Jurkat, Clone E6-1 (cell line): ENCODE results near the gene FAM177A1.
"Not testable (repeated sequence)": the region's sequence is repeated elsewhere in the genome, so short reads cannot be mapped to it uniquely, and the experiment has no call there.

Experiments
- DNase-seq: peaks from one replicate; pipeline ENCODE4 v3.0.0-alpha.2; 2011; ENCODE audit warnings: low read depth, low spot score
- H3K4me3 ChIP-seq: 2 replicates; pipeline ENCODE4 v1.5.1; 2011; ENCODE audit warnings: mild to moderate bottlenecking, low read length, control low read depth, moderate library complexity

FAM177A1 gene

GRCh38 chr14:35051796-35052195 lies 5.7 kb downstream of the FAM177A1 start:
- no peak overlapping the region for H3K4me3 ChIP-seq
- no peak for DNase-seq

- no peak for DNase-seq
Measured at GRCh38 chr14:35052637-35053036, 6.6 kb downstream of the FAM177A1 start.

GRCh38 chr14:35061113-35061791 lies 15.2 kb downstream of the FAM177A1 start:
- DNase-seq: not testable (repeated sequence)

More at GRCh38 chr14:35052637-35053036, 6.6 kb downstream of the FAM177A1 start:
- no peak overlapping the region for H3K4me3 ChIP-seq

GRCh38 chr14:35065731-35066130 lies 19.7 kb downstream of the FAM177A1 start:
- DNase-seq: not testable (repeated sequence)

More at GRCh38 chr14:35061113-35061791, 15.2 kb downstream of the FAM177A1 start:
- H3K4me3 ChIP-seq: not testable (repeated sequence)

GRCh38 chr14:35068238-35069012 lies 22.4 kb downstream of the FAM177A1 start:
- no peak overlapping the region for H3K4me3 ChIP-seq
- DNase-seq: no peak

More at GRCh38 chr14:35065731-35066130, 19.7 kb downstream of the FAM177A1 start:
- H3K4me3 ChIP-seq: not testable (repeated sequence)

- DNase-seq: no peak
- no peak overlapping the region for H3K4me3 ChIP-seq
Measured at GRCh38 chr14:35072226-35072625, 26.2 kb downstream of the FAM177A1 start.

GRCh38 chr14:35073486-35073885 lies 27.4 kb downstream of the FAM177A1 start:
- H3K4me3 ChIP-seq: no peak overlapping the region
- DNase-seq: no peak

GRCh38 chr14:35078082-35078481 lies 32.0 kb downstream of the FAM177A1 start:
- no peak overlapping the region for H3K4me3 ChIP-seq

GRCh38 chr14:35079742-35080141 lies 33.7 kb downstream of the FAM177A1 start:
- no peak overlapping the region for H3K4me3 ChIP-seq
- no peak for DNase-seq

More at GRCh38 chr14:35078082-35078481, 32.0 kb downstream of the FAM177A1 start:
- DNase-seq: no peak

- H3K4me3 ChIP-seq: no peak overlapping the region
- DNase-seq: no peak
Measured at GRCh38 chr14:35083530-35084150, 37.6 kb downstream of the FAM177A1 start.

GRCh38 chr14:35085441-35085840 lies 39.4 kb downstream of the FAM177A1 start:
- DNase-seq: no peak
- no peak overlapping the region for H3K4me3 ChIP-seq

- no peak for DNase-seq
- no peak overlapping the region for H3K4me3 ChIP-seq
Measured at GRCh38 chr14:35088514-35088913, 42.4 kb downstream of the FAM177A1 start.

- not testable (repeated sequence) for DNase-seq, H3K4me3 ChIP-seq
Measured at GRCh38 chr14:35094645-35095044, 48.6 kb downstream of the FAM177A1 start.

- DNase-seq: no peak
- no peak overlapping the region for H3K4me3 ChIP-seq
Measured at GRCh38 chr14:35107866-35108265, 61.8 kb downstream of the FAM177A1 start.

- no peak overlapping the region for H3K4me3 ChIP-seq
- no peak for DNase-seq
Measured at GRCh38 chr14:35112641-35113040, 66.6 kb downstream of the FAM177A1 start.

GRCh38 chr14:35113308-35113950 lies 67.4 kb downstream of the FAM177A1 start:
- no peak overlapping the region for H3K4me3 ChIP-seq
- DNase-seq: no peak

GRCh38 chr14:35114036-35114435 lies 68.0 kb downstream of the FAM177A1 start:
- DNase-seq: no peak
- no peak overlapping the region for H3K4me3 ChIP-seq

- H3K4me3 ChIP-seq: no peak overlapping the region
- DNase-seq: no peak
Measured at GRCh38 chr14:35116242-35116641, 70.2 kb downstream of the FAM177A1 start.

- DNase-seq: no peak
- H3K4me3 ChIP-seq: no peak overlapping the region
Measured at GRCh38 chr14:35117112-35117511, 71.0 kb downstream of the FAM177A1 start.
